ENCODE results near the gene CNPPD1.

Gene CNPPD1

DNA sequence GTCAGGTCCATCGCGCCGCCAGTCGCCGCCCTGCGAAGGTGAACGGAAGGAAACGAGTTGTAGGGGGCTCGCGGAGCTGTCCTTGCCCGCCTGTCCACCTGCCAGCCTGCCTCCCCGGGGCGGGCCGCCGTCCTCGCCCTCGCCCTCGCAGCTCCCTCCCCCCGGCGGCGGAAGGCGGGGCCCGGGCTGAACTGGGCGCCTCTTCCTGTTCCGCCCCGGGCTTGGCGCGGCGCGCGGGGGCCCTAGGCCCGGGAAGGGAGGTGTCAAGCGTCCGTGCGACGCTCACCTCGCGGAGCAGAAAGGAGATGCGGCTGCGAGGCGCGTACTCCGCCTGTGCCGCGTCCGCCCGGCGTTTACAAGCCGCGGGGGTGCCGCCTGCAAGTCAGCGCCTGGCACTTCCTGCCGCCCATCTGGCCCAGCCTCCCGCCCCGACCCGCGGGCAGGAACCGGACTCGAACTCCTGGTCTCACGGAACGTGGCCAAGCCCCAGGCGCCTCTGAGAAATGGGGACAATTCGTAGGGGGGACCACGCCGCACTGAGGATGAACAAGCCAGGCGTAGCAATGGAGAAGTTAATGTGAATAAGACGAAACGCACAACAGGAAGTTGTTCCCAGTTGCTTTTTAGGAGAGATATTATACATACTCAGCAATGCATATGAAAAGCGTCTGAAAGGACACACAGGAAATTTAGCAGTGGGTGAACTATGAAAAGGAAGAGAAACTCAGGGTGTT is at the start of gene CNPPD1:
Gene CNPPD1, minus strand, starts transcription at position 108 of the 734 bp plus-strand sequence. Its CDS starts 97 bp downstream, at position 11.
- DNase-seq (ENCODE audit: low read depth in 1 of 2, low spot score in 1 of 2) = peak; percentile 62 to 78

DNA sequence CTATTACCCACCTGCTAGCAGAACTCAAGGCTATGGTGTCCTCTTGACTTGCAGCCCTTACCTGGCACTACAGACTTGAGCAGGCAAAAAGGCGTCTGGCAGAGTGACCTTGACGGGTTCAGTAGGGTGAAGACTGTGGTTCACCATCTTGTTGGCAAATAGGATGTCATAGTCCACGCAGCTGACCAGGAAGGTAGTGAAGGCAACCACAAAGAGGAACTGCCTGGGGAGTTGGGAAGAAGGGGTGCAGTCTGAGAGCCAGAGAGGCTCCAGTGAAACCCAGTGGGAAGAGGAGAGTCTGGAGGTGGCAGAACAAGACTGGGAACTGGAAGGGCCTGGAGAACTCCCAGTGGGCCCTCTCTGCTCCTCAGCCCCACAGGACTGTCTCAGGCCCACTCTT is 48.6 kb upstream of the CNPPD1 start:
- no peak for DNase-seq (ENCODE audit: low read depth in 1 of 2, low spot score in 1 of 2)

DNA sequence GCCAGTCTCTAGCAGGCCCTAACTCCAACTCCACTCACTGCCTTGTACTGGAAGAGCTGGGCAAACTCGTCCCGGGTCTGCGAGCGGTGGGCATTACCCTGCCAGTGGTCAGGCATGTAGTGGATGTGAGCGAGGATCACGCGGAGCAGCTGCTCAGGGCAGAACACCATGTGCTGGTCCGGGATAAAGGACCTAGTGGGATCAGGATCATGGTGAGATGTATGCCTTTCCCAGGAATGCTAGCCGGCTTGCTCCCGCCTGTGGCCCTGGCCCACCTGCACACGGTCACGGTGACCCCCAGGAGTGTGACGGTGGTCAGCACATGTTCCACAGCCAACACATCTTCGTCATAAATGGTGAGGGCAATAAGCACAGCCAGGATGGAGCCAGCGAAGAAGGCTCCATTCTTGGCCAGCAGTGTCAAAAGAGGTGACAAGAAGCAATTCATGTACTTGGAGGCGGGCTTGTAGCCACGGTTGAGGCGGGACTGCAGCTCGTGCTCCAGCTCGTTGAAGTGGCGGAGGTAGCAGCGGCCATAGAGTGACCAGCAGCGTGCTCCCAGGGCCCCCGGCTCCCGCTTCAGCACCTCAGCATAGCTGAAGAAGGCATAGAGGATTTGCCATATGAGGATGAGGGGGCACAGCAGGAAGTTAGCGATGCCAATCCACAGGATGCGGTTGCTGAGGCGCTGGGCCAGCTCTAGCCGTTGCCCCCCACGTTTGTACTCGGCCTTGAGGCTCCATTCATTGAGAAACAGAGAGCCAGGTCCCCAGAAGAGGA is 47.3 kb upstream of the CNPPD1 start:
- no peak for DNase-seq (ENCODE audit: low read depth in 1 of 2, low spot score in 1 of 2)

DNA sequence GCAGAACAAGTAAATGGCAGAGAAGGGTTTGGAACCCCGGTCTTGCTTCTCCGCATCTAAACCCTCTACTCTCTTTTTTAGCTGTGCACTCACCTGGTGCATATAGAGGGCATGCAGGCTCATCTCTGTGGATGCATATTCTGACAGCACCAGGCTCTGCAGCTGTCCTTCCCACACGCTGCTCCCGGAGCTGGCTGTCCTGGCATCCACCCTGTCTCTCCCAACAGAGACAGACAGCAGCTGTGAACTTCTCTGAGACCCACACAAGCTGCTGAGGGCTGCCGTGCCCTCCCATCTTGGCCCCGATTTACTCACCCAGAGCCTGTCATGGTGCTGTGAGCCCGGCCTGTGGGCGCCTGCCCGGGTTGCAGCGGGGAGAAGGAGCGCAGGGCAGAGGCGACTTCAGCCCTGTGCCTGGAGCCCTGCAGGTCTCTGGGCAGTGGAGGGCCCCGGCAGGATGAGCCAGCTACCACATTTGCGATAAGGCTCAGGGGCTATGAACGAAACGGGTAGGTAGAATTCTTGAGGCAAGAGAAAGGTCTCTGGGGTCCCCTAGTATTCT is 45.3 kb upstream of the CNPPD1 start:
- DNase-seq (ENCODE audit: low read depth in 1 of 2, low spot score in 1 of 2) = no peak

DNA sequence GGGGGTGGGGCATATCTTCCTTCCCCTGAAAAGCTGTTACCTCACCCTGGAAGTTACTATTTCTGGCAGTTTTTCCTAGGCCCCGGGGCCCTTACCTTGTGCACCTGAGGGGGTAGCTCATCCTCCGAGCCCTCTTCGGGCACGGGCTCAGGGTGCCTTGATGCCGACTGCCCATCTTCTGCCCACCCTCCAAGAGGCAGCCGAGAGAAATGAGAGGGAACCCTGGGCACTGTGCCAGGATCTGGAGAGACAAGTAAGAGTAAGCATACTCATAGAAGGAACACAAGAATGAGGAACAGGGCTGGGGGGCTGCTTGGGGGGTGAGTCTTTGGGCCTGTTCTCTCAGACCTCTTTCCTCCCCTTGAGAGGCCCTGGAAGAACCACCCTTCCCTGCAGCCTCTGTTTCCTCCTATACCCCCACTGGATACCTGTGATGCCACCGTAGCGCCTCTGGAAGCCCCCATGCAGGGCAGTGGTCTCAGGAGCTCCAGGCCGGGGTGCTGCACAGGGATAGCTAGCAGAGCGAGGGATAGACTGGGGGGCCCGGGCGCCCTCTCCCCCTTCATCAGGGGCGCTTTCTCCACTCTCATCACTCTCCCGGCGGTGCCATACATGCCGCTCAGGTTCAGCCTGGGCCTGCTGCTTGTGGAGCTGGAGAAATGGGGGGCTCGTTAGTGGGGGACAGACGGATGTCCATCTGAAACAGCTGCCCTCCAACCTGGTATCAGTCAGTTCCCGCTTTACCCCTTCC is 44.1 kb upstream of the CNPPD1 start:
- no peak for DNase-seq (ENCODE audit: low read depth in 1 of 2, low spot score in 1 of 2)

DNA sequence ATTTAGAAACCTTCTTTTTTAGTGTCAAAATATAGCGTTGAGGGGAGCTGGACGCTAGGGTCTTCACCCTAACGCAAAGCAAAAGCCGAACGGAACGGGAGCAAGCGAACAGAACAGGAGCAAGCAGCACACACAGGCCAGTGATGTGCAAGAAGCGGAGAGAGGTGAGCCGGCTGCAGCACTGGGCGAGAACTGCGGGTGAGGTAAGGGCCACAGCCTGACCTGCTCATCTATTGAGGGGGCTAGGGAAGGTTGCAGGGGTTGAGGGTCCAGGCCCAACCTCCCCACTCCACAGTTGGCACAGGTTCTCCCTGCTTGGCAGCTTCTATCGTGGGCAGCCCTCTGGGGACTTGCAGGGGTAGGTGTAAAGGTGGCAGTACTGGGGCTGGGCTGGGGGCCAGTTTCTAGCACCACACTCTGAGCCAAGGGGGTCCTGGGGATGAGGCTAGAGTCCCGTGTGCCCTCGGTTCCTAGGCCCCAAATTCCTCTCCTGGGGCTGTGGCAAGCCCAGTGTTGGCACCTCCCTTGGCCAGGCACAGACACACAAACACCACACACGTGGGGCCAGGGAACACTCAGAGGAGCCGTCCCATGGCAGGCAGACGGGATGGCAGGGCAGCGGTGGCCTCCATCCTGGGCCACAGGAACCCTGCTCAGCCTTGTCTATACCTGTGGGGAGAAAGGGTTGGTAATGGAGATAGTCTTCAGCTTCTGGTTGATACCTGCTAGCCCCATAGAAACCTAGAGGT is 43.2 kb upstream of the CNPPD1 start:
- DNase-seq (ENCODE audit: low read depth in 1 of 2, low spot score in 1 of 2) = no peak

DNA sequence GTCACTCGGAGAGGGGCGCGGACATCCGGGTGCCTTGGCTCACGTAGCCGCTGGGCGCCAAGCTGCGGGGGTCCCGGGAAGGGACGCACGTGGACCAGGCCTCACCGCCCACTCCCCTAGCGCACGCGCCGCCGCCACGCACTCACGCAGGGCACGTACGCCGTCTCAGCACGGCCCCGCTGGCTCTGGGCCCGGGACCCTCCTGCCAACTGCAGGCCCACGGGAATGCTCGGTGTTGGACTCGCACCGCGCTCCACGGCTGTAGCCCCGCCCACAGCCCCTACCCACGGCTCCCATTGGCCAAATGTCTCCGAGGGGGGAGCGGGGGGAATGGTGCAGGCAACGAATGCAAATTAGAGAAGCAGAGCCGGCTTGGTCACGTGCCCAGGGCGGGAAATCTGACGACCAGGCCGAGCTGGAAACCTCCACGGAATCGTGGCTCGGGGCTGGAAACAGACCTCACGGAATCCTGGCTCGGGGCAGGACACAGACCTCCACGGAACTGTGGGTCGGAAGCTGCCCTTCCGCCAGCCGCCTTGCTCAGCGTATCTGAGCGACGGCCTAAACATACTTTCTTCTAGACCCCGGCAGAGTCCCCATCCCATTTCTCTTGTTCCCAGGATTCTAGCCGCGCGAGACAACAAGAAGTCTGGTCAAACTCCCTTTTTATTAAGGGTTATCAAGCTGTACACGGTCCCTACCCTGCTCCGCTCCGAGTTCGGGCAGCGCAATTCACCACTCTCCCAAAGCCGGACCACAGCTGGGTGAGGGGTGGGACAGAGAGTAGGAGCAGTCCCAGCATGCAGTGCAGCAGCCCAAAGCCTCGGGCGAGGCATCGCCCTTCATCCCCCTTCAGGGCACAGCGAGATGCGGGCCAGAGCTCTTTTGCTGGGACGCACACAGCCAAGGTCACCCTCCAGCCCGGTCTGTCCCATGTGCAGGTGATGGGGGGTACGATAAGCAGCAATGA is 42.3 kb upstream of the CNPPD1 start, which contains the start of gene ABCB6:
Gene ABCB6, minus strand, starts transcription at position 227 of the 970 bp plus-strand sequence. CDS start 285 bp downstream, outside the sequence.
- DNase-seq (ENCODE audit: low read depth in 1 of 2, low spot score in 1 of 2) = peak; percentile 63 to 89

DNA sequence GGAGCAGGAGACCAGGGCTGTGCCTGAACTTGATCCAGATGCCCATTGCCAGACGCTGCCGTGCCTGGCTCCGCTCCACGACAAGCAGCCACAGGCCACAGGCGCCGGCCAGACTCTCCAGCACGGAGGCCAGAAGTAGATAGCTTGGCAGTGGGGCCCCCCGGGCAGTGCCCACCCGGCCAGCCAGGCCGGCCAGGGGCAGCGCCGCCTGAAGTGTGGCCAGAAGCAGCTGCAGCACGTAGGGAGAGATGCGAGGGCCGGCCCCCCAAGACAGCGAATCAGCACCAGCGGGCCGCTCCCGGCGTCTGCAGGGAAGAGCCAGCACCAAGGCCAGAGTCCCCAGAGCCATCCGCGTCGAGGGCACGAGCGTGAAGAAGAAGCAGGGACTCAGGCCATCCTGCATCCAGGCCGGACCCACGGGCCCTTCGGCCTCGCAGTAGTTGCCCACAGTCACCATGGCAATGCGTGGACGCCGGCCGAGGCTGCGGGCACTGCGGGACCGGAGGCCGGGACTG is 41.5 kb upstream of the CNPPD1 start:
- DNase-seq (ENCODE audit: low read depth in 1 of 2, low spot score in 1 of 2) = peak in 1 of 2 donors; percentile 21

DNA sequence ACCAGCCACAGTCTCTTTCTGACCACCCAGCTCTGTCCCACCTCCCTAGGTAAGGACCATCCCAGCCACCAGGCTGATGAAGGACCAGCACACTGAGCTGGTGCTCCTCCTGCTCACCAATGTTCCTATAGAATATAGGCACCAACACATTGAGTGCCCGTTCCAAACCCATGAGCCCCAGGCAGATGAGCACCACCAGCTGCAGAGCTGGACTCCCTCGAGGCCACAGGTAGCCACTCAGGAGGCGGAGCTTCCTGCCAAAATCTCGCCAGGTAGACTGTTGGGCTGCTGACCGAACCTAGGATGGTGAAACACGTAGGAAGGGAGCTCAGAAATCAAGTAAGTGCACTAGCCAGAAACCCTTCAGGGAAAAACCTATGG is 39.8 kb upstream of the CNPPD1 start:
- DNase-seq (ENCODE audit: low read depth in 1 of 2, low spot score in 1 of 2) = no peak

DNA sequence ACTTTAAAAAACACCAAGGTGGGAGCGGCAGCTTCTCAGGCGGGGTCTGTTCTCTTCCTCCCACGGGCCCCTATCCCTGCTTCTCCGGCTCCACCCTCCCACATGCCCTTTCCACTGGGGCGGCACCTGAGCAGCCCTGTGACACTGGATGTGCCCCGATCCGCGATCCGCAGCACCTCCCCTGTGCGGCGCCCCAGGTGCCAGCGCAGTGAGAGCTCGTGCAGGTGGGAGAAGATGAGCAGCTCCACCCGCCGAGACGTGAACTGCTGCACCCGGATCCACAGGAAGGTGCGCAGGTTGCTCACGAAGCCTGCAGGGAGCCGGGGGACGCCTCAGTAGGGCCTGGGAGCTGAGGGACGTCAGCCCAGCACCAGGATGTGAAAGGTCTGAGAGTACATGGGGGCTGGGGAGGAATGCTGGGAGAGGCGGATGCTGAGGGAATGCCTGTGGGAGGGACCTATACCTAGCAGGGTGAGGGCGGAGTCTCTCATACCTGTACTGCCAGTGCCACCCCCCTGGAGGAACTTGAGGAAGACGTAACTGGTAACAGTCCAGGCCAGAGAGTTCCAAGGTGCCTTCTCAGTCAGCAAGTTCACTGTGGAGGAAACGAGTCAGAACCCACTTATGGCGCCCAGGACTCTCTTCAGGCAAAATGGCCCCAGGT is 39.3 kb upstream of the CNPPD1 start:
- DNase-seq (ENCODE audit: low read depth in 1 of 2, low spot score in 1 of 2) = no peak

DNA sequence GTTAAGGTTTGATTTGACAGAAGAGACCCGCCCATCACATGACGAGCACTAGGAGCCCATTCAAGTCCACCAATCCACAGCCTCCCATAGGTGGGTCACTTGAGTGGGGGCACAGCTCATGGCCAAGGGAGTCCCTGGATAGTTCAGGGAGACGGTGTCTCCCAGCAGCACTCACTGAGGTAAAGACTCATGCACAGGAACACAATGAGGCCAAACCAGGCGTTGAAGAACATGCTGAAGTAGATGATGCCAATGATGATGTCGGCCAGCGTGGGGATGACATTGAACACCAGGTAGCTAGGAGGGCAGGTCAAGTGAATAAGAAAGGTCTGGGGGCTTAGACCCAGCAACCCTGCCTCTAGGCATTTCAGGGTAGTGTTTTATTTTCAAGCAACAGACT is 38.1 kb upstream of the CNPPD1 start:
- DNase-seq (ENCODE audit: low read depth in 1 of 2, low spot score in 1 of 2) = no peak

DNA sequence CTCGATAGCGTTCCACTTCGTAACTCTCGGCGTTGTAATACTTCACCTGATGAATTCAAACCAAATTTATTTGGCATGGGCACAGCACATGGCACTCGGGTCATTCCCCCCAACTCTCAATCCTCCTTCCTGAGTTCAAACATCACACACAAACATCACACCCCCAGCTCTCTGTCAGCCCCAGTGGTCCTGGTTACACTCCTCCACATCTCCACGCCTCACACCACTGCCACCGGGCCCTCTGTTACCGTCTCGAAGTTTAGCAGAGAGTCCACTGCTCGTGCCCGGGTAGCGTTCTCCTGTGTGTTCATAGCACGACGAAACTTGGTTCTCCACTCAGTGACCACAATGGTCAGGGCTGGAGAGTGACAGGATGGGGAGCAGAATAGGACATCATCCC is 37.4 kb upstream of the CNPPD1 start:
- DNase-seq (ENCODE audit: low read depth in 1 of 2, low spot score in 1 of 2) = no peak

DNA sequence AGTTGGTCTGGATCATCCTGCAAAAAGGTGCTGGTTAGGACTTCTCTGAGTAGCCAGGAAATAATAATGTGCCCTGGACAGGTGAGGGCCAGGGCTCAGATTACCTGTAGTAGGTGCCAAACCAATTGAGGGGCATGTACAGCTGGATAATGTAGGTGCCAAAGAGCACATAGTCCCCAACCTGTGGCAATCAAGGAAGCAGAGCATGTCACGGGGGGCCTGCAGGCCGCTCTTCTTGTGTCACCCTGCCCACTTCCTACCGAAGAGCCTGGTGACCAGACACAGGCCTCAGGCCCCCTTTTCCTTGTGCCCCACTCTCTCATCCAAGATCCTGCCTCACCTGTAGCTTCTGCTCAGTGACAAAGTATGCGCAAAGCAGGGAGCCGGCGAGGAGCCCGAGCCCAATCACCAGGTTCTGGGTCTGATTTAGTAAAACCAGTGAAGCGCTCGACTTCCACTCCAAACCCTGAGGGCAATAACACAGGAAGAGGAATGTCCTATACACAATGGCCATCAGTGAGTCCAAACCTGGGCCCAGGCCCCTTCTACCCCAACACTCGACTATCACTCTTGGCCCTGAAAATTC is 36.9 kb upstream of the CNPPD1 start:
- DNase-seq (ENCODE audit: low read depth in 1 of 2, low spot score in 1 of 2) = no peak

DNA sequence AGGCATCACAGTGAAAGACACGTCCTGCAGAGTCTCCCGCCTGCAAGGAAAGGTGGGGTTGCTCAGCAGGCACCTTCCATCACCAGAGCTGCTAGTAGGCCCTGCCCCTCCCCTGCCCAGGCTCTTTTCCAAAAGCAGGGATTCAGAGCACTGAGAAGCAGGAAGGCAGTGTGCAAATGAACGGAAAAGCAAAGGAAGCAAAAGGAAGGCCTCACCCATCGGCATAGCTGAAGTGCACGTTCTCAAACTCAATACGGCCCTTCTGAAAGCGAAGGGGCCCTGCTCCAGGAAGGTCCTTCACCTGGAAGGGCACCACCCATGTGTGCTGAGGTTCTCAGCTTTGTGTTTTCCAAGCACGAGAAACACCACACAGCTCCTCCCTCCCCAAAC is 36.3 kb upstream of the CNPPD1 start:
- DNase-seq (ENCODE audit: low read depth in 1 of 2, low spot score in 1 of 2) = no peak

DNA sequence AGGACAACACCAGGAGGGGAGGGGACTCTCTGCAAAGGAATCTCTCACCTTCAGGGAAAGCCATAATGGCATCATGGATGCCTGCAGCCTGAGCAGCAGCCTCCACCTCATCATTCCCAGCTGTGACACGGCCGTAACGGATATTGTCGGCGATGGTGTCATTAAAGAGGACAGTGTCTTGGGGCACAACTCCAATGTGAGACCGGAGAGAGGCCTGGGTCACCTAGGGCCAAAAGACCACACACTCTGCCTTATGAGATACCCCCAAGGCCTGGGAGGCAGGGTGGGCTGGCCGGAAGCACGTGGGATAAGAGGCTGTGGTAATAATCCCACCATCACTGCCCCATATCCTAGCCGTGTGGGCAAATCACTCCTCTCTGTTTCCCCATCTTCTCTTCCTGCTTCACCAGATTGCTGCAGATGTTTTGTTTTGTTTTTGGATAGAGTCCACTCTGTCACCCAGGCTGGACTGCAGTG is 34.2 kb upstream of the CNPPD1 start:
- no peak for DNase-seq (ENCODE audit: low read depth in 1 of 2, low spot score in 1 of 2)

DNA sequence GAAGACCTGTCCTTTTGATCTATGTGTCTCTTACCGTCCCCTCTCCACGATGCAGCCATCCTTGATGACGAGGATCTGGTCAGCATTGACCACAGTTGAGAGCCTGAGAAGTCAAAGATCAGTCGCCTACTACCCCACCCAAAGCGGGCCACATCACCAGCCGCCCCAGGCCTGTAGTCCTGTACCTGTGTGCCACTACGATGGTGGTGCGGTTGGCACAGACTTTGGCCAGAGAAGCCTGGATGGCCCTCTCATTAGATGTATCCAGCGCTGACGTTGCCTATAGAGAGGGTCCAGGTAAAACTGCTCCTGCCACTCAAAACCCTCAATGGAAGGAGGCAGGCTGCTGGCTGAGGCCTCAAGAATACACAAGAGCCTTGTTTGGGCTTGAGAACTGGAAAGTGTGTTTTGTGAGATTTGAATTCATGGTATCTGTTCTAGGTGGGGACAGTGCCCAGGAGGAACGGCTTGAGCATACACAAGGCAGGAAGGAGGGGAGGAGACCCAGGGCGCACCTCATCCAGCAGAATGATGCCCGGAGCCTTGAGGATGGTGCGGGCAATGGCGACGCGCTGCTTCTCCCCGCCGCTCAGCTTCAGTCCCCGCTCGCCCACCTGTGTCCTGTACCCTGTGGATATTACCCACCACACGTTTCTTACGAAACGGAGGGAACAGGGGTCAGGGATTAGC is 33.6 kb upstream of the CNPPD1 start:
- DNase-seq (ENCODE audit: low read depth in 1 of 2, low spot score in 1 of 2) = no peak
